B cell (primary cell): ENCODE results near the gene SMG1.
"Not testable (repeated sequence)": the region's sequence is repeated elsewhere in the genome, so short reads cannot be mapped to it uniquely, and the experiment has no call there.

ENCODE experiments used
- CTCF ChIP-seq: fragments of 200-600 bp; IDR thresholded peaks from one replicate; pipeline ENCODE4 v1.8.0; 2022; ENCODE audit warnings: antibody characterized with exemption, mild to moderate bottlenecking
- EZH2 ChIP-seq: IDR thresholded peaks from 2 replicates; pipeline ENCODE4 v1.6.1; 2012; ENCODE audit warnings: borderline replicate concordance, low read depth, mild to moderate bottlenecking, moderate library complexity, low read length; ENCODE audit not compliant: insufficient read depth, poor library complexity, severe bottlenecking

- TF ChIP-seq CTCF, EZH2: not testable (repeated sequence)
Observed at GRCh38 chr16:18781232-18781631, 145.0 kb downstream of the SMG1 start.
